ENCODE measurements around the gene NSMCE1.

NSMCE1 gene

GRCh38 chr16:27193300-27193990 lies 75.1 kb downstream of the NSMCE1 start:
- no peak for DNase-seq (ENCODE audit: low spot score)

- DNase-seq (ENCODE audit: low spot score): no peak
Observed at GRCh38 chr16:27191352-27191924, 77.1 kb downstream of the NSMCE1 start.

- DNase-seq (ENCODE audit: low spot score): no peak
Observed at GRCh38 chr16:27190316-27190871, 78.2 kb downstream of the NSMCE1 start.

DNA sequence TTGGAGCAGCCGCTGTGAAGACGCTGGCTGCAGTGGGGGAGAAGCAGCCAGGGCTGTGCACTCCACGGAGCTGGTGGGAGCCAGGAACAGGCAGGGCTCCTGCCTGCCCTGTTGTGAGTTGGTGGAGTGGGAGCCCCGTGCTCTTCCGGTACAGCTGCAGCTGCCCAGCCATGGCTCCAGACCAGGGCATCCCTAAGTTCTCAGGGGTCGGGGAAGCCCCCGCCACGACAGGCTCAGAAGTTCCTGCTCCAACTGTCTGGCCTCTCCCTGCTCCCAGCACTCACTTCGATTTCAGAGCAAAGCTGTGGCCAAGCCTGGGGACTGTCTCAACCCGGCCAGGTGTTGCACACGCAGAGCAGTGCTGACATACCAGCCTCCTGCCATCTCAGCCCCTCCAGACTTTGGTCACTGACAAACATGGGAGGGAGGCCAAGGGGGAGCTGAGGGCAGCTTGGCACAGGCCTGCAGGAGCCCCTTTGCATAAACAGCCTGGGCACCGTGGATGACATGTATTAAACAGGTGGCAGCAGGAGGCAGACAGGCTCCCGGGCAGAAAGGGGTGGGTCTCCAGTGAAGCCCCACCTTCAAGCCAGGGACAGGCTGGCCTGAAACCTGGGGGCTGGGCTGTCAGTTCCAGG lies 79.1 kb downstream of the NSMCE1 start:
- no peak for DNase-seq (ENCODE audit: low spot score)

- no peak for DNase-seq (ENCODE audit: low spot score)
Observed at GRCh38 chr16:27188633-27189032, 79.9 kb downstream of the NSMCE1 start.

DNA sequence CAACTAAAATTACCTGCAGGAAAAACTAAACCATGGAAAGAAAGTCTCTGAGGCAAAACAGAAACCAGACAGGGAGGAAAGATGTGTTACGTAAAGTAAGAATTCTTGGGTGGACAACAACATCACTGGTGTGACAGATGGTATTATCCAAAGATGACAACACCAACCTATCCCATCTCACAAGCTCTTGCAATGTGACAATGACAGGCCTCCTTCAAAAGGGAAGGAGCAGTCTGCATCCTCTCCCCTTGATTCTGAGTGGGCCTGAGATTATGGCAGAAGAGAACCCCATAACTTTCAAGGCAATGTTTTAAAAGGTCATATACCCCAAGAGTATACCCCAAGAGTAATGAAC lies 82.8 kb downstream of the NSMCE1 start:
- no peak for DNase-seq (ENCODE audit: low spot score)

DNA sequence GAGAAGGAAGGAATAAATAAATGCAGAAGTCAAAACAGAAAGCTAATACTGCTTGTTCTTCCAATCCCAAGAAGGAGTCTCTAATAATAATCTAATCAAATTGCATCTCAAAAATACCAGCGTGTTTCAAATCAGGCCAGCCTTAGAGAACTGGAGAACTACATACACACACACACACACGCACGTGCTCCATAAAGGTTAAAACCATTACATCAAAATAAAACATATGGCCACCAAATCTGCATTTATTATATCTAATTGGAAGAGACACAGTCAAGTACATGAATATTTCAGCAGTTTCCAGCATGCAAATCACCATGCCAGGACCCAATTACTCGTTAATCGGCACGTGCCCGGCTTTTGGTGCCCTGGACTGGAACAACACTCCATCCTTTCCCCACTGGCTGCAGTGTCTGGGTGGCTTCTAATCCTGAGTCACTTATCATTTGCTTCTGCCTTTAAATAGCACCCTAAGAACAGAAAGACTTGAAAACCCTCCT lies 85.6 kb downstream of the NSMCE1 start:
- DNase-seq (ENCODE audit: low spot score): no peak

DNA sequence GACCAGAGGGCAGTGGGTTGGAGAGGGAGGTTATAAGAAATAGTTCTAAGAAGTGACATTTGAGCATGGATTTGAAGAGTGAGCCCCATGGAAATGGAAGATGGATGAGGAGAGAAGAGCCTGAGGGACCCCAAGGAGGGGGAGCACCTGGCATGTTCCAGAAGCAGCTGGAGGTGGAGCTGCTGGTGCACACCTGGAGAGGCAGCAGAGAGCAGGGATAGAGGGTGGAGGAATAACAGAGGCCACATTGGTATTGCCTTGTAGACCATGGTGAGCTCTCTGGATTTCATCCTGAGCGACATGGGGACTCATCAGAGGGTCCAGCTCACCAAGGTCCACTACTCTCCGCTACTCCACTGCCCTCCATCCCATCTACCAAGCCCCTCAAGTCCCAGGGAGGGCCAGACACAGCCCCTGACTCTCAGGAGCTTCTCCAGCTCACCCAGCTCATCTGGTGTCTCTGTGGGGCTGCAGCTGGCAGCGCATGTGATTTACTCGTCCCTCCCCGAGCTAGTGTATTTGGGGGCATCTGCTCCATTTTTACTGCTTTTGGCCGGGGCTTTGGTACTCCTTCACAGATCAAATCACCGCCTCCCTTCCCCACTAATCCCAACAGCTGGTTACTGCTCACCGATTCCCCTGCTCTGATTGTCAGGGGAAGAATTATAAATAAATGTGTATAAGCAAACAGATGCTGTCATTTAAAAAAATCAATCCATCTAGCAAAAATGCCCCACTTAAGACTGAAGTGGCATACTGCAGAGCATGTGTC lies 87.4 kb downstream of the NSMCE1 start:
- DNase-seq (ENCODE audit: low spot score): no peak

DNA sequence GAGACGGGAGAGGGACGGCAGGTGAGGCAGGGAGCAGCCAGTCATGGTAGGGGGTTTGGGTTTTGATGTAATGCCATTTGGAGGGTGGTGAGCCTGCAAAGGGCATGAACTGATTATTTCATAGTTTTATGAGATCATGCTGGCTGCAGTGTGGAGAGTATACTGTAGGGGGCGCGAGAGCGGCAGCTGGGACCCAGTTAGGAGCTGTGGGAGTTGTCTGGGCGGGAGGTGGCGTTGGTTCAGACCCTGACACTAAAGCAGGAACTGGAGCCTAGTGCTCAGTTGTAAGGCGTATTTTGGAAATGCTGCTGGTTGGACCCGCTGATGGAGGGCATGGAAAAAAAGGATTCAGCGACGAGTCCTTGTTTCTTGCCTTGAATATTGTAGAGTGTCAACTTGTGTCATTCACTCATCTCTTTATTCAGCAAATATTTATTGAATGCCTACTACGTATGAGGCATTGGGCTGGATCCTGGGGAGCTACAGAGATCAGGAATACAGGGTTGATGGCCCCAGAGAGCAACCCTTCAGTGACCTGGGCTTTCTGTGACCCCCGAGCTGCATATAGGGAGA lies 89.0 kb downstream of the NSMCE1 start:
- peak; percentile 87 for DNase-seq (ENCODE audit: low spot score)

DNA sequence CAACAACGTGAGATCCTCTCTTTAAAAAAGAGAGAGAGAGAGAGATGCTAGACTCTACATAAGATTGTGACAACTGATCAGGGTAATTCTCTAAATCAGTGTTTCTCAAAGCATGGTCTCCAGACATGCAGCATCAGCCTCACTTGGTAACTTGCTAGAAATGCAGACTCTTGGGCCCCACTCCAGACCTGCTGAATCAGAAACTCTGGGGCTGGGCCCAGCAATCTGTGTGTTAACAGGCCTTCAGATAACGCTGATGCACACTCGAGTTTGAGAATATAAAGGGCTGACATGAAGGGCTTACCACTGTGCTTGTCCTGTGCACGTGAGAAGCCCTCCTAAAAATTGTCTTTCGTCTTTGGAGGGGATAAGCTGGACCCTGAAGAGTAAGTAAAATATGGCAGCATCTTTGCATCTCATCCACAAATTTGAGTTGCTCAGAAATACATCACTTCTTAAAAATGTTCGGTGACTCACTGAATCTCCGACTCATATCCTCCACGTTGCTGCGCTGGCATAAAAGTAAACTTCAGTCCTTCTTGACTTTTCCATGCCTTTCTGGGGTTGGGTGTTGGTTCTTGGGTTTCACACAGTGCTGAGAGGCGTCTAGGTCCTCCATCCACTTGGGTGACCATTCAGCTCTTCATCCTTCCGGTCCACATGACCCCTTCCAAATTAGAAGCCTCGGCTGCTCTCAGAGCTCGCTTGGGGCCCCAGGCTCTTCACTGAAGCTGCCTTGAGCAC lies 91.4 kb downstream of the NSMCE1 start:
- peak; percentile 78 for DNase-seq (ENCODE audit: low spot score)

GRCh38 chr16:27175888-27176287 lies 92.7 kb downstream of the NSMCE1 start:
- no peak for DNase-seq (ENCODE audit: low spot score)

Measured in GM03348 (cell line).